Stimulated activated CD8-positive, alpha-beta memory T cell treated with anti-CD3 and anti-CD28 coated beads, Interleukin-2, amount 100 ng/mL, for 1 hour (primary cell): ENCODE measurements around the gene CLTCL1.
"Not testable (repeated sequence)": the region's sequence is repeated elsewhere in the genome, so short reads cannot be mapped to it uniquely, and the experiment has no call there.

Source experiments
- DNase-seq, 2 donors: peaks; one replicate each; pipeline ENCODE4 v3.0.0-alpha.2; 2020; ENCODE audit warnings: low read depth in 2 of 2

CLTCL1 gene

DNA sequence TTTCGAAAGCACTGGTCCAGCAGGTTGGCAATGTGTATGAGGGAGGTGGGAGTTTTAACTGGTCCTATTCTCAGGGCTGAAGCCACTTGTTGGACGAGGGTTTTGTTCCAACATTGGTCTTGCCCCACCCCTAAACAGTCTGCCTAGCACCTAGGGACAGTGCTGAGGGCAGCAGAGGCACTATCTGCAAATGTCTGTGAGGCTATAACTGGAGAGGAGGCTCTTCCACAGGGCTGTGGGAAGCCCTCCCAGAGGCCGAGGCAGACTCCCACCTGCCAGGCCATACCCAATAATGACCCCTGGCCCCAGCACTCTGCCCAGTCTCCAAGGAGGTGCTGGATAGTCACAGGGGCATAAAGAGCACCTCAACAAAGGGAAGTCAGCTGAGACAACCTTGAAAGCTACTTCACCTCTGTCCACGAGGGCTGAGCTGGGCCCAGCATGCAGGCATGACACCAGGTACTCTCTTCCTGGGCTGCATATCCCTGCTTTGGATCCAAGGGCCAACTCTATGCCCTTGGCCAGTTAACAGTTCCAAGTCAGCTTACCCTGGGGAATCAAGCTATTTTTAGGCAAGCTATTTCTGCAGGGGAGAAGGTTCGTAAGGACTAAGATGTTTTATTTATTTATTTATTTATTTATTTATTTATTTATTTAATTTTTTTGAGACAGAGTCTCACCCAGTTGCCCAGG lies 72.8 kb downstream of the CLTCL1 start:
- no peak for DNase-seq

DNA sequence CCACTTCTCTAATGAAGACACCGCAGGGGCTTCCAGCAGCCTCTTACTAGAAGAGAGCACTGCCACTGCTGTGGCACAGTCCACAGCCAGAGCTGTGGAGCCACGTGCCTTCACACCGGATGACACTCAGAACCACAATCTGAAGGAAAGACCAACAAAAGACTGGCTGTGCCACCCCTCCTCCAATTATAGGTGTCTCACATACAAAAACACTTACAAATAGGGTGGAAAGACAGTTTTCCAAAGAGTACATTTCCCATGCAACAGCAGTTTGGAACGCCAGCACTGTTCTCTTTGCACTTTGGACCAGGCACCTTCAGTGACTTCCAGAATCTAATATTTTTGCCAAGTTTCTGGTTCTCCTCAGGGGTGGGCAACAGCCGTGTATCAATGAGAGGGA lies 74.9 kb downstream of the CLTCL1 start:
- no peak for DNase-seq

- DNase-seq = no peak
Observed at GRCh38 chr22:19215360-19215759, 76.2 kb downstream of the CLTCL1 start.

DNA sequence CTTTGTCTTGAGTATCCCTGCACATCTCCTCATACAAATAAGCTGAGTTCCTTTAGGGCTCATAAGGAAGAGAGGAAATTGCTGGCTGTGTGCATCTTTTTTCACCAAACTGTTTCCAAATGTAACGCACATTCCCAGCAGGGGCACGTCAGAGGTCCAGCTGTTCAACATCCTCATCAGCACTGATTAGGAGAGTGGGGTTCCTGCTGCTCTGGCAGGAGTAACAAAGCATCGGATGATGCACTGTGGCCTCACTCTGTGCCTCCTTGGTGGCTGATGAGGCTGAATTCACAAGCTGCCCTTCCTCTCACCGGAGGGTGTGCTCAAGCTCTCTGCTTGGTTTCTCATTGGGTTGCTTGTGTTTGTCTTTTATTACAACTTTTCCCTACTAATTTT lies 77.4 kb downstream of the CLTCL1 start:
- no peak for DNase-seq

GRCh38 chr22:19213442-19214077 lies 78.0 kb downstream of the CLTCL1 start:
- DNase-seq = no peak

DNA sequence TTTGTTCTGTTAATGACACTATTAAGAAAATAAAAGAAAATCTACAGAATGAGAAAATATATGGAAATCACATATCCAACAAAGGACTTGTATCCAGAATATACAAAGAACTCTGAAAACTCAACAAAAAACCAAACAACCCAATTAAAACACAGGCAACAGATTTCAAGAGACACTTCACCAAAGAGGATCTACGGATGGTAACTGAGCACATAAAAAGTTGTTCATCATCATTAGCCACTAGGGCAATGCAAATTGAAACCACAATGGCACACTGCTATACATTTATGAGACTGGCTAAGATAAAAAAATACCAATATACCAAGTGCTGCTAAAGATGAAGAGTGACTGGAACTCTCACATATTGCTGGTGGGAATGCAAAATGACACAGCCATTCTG lies 78.5 kb downstream of the CLTCL1 start:
- no peak for DNase-seq

- no peak for DNase-seq
Observed at GRCh38 chr22:19212302-19212870, 79.1 kb downstream of the CLTCL1 start.

GRCh38 chr22:19210188-19210587 lies 81.3 kb downstream of the CLTCL1 start:
- DNase-seq = no peak

DNA sequence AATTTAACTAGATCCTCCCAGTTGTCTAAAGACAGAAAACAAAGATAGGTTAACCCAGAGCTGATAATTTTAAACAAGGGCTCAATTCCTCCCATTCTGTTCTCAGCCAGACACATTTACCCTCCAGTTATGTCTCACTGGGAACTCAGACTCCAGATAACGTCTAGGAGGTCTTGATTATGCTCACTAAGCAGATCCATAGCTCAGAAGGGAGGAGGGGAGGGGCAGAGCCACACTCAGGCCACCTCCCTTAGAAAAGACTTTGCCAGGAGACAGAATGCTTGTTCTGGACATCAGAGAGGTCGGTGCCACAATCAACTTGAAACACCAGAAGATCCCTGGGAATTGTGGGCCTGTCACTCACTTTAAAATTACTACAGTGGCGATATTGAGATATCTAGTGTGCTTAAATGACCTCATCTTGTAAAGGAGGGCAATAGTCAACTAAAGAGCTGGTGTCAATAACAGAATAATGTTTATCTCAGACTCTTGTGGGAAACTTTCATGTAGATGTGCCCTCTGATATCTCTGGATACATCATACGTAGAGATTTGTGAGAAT lies 83.2 kb downstream of the CLTCL1 start:
- DNase-seq = no peak

- DNase-seq = no peak
Observed at GRCh38 chr22:19207884-19208283, 83.6 kb downstream of the CLTCL1 start.

DNA sequence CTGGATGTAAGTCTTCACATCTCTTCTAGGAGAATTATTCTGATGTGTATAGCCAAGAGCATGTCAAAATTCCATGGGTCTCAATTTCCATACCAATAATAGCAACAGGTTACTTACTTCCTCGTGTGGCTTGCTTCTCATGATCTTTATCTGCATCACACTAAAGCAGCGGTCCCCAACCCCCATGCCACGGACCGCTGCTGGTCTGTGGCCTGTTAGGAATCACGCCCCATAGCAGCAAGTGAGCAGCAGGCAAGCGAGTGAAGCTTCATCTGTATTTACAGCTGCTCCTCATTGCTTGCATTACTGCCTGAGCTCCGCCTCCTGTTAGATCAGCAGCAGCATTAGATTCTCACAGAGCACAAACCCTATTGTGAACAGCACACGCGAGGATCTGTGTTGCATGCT lies 84.1 kb downstream of the CLTCL1 start:
- DNase-seq = no peak

GRCh38 chr22:19206287-19206686 lies 85.2 kb downstream of the CLTCL1 start:
- no peak for DNase-seq

- DNase-seq = no peak
Observed at GRCh38 chr22:19204640-19205039, 86.9 kb downstream of the CLTCL1 start.

- DNase-seq = no peak
Observed at GRCh38 chr22:19203834-19204233, 87.7 kb downstream of the CLTCL1 start.

DNA sequence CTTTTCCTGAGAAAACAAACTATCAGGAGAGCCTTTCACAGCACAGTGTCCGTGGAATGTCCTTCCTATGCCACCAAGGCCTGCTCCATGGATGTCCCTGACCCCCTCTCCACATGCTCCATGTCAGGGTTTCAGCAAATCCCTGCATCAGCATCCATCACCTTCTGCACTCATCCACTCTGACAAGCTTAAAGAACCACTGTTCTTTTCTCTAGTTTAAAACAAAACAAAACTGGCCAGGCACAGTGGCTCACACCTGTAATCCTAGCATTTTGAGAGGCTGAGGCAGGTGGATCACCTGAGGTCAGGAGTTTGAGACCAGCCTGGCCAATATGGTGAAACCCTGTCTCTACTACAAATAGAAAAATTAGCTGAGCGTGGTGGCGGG lies 88.7 kb downstream of the CLTCL1 start:
- DNase-seq = not testable (repeated sequence)

GRCh38 chr22:19201869-19202798 lies 89.4 kb downstream of the CLTCL1 start:
- DNase-seq = no peak

DNA sequence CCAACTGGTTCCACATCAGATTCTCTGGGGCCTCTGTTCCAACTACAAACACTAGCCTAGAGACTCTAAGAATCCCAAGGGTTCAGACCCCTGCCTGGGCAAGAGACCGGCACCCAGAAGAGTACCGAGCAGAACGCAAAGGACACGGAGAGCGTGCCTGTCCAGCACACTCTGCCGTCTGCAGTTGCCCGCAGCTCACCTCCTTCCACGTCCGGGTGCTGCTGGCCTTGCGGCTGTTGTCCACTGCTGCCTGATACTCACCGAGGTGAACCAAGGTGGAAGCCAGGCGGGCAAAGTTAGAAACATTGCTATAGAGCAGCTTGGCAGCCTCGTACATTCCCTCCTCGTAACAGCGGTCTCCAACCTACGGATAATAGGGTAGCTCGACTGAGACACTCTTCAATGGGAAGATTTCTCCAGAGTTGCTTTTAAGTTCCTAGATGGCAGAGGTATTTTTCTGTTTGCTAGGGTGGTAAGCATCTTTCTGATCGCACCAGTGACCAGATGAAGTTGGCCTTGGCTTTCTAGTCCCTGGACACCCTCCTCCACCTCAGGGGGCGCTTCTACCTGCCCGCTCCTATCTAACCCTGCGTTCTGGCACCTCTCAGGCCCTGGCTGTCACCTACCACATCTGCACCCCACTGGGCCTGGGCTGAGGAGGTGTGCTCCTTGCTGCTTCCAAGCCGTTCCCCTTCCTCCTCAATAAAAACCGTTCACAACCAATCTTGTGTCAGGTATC lies 90.2 kb downstream of the CLTCL1 start:
- no peak for DNase-seq

GRCh38 chr22:19199479-19199878 lies 92.0 kb downstream of the CLTCL1 start:
- no peak for DNase-seq

- no peak for DNase-seq
Observed at GRCh38 chr22:19197997-19198865, 93.3 kb downstream of the CLTCL1 start.
